ENCODE data around the gene CLN6.

Gene CLN6

DNA sequence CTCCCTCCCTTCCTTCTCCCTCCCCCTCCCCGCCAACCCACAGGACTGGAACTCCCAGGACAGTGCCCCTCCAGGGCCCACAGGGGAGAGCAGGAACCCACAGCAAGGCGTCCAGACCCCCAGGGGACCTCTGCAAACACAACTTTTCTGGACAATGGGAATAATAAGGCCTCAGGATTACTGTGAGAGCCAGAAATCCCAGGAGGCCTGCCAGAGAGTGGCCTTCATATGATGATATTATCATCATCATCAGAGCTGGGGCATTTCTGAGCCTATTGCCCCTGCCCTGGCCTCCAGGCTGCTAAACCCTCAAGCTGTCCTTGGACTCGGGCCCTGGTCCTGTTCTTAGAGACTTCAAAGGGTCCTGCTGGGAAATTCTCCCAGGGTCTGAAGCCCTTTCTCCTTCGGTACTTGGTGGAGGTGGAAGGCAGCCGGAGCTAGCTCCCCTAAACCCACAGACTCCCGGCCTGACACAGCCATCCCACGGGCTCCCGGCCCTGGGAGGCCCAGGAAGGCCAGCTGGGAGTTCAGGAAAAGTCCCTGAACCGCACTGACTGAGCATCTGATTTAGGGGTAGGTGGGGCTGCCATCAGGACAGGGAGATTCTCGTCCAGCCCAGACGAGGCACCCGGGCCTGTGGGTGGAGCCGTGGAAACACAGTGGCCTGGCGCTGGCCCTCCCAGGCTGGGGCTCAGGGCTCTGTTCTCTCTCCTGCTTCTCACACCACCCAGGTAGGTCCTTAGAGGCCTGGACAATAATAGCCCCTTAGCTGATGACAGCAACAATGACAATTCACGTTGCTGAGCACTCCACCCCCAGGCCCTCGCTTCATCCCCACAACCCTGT, 29.3 kb downstream of the CLN6 start:
- Mint-ChIP-seq H3K9me3 (no peaks in the 10 kb centered on the region), H3K36me3 (ENCODE audit: low read depth) (peaks cover 4% of the 10 kb centered on the region), H3K27ac (no peak overlapping the region), H3K4me3 (no peak overlapping the region), H3K27me3 (no peaks in the 10 kb centered on the region), H3K4me1 (no peaks in the 10 kb centered on the region)
- DNase-seq (no peak), ATAC-seq (no peak)

DNA sequence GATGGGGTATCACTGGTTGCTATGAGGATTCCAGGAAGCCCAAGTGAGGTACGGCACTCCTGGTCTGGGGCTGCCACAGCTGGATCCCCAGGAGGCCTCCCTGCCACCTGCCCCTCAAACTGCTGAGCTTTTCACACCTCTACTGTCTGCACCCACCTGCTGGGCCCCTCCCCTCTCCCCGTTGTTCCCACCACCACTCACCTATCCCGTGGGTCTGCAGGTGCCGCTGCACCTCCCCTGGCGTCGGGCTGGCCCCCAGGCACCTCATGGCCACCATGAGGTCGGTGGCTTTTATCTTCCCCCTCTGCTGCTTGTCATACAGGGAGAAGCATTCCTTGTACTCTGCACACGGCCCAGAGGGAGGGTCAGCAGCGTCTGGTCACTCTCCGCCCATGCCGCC, 30.2 kb downstream of the CLN6 start:
- Mint-ChIP-seq H3K4me3 (no peak overlapping the region), H3K4me1 (no peaks in the 10 kb centered on the region)
- no peak for DNase-seq

DNA sequence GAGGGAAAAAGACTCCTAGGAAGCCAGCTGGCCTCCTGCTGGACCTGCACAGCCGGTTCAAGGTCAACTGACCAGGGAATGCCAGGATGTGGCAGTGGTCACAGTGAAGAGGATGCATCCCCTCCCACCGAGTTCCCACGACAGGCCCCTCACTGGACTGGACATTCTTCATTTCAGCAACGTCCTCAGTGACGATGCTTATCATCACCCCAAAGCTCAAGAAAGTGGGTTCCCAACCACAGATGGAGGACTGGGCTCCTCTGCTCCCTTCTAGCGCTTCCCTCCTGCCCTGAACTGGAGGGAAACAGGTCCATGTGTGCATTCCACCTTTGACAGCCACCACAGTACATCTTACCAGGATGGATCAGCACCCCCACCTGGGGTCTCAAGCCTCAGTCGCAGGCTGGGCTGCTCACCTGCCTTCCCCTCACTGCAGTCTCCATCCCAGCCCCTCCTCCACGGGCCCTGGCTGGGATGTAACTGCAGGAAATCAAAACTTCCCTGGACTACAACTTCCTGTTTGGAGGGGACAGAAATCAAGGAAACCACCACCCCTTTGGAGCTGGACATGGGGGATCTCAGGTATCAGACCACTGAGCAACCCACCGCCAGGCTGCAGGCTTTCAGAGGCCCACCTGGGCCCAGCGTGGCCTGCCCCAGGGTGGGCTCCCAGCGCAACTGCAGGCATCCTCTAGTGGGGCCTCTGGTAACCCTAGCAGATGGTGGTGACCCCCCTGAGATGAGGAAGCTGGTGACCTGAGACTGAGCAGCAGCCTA, 31.7 kb downstream of the CLN6 start:
- Mint-ChIP-seq H3K36me3 (ENCODE audit: low read depth) (peaks cover 15% of the 10 kb centered on the region), H3K4me3 (no peak overlapping the region), H3K27me3 (no peaks in the 10 kb centered on the region), H3K4me1 (no peaks in the 10 kb centered on the region), H3K27ac (no peak overlapping the region), H3K9me3 (no peaks in the 10 kb centered on the region)
- DNase-seq (no peak), ATAC-seq (no peak)

More for the DNA sequence above, 30.2 kb downstream of the CLN6 start:
- peak overlapping the region; percentile 52 for H3K27ac Mint-ChIP-seq
- no peak for ATAC-seq
- H3K36me3 Mint-ChIP-seq (ENCODE audit: low read depth), result peaks cover 4% of the 10 kb centered on the region
- H3K9me3 Mint-ChIP-seq, result no peaks in the 10 kb centered on the region
- no peaks in the 10 kb centered on the region for H3K27me3 Mint-ChIP-seq

DNA sequence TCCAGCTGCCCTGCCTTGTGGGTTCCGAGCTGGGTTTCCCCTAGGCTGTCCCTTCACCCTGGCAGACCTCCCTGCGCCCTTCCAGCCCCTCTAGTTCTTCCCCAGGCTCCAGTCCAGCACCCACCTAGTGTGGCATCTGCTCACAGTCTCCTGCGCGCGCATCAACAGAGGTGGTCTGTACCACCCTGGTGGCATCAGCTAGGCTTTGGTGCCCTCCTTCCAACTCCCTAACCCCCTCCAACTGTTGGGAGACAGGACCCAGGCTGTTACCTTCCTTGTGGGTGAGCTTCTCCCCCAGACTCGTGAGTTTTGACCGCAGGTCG, 32.4 kb downstream of the CLN6 start:
- H3K9me3 Mint-ChIP-seq, result no peaks in the 10 kb centered on the region
- H3K4me3 Mint-ChIP-seq, result no peak overlapping the region
- H3K27me3 Mint-ChIP-seq, result no peaks in the 10 kb centered on the region
- no peak overlapping the region for H3K27ac Mint-ChIP-seq
- peaks cover 15% of the 10 kb centered on the region for H3K36me3 Mint-ChIP-seq (ENCODE audit: low read depth)
- DNase-seq (no peak), ATAC-seq (no peak)
- H3K4me1 Mint-ChIP-seq, result no peaks in the 10 kb centered on the region

DNA sequence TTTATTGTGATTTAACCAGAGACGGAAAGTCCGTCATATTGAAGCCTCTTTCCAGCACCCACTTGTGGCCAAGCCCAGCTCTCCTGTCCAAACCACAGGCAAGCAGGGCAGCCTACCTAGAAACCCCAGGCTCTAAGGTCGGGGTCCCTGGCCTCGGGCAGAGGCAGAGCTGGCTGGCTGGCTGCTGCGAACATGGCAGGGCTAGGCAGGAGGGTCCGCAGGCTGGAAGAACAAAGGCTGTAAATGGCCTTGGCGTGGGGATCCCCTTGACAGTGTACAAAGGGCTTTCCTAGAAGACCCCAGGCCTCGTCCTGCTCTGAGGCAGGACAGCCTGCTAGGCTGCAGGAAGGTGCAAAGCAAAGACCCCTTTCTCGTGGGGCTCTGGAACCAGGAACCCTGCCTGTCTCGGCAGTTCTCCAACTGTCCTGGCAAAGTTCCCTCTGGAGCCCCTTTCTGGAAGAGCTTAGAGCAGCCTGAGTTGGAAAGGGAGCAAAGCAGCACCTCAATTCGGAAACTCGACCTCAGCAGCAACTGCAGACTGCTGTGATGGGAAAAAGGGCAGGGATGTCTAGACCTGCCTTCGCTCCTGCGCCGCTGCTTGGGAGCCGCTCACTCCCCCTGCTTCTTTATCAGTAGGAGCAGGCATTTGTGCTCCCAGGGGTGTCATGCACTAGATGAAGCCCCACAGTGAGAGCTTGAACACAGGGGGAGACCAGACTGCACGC, 32.9 kb downstream of the CLN6 start:
- Mint-ChIP-seq H3K9me3 (no peaks in the 10 kb centered on the region), H3K27ac (no peak overlapping the region), H3K4me3 (no peak overlapping the region), H3K36me3 (ENCODE audit: low read depth) (peaks cover 15% of the 10 kb centered on the region), H3K4me1 (no peaks in the 10 kb centered on the region), H3K27me3 (no peaks in the 10 kb centered on the region)
- no peak for ATAC-seq
- DNase-seq, result no peak

DNA sequence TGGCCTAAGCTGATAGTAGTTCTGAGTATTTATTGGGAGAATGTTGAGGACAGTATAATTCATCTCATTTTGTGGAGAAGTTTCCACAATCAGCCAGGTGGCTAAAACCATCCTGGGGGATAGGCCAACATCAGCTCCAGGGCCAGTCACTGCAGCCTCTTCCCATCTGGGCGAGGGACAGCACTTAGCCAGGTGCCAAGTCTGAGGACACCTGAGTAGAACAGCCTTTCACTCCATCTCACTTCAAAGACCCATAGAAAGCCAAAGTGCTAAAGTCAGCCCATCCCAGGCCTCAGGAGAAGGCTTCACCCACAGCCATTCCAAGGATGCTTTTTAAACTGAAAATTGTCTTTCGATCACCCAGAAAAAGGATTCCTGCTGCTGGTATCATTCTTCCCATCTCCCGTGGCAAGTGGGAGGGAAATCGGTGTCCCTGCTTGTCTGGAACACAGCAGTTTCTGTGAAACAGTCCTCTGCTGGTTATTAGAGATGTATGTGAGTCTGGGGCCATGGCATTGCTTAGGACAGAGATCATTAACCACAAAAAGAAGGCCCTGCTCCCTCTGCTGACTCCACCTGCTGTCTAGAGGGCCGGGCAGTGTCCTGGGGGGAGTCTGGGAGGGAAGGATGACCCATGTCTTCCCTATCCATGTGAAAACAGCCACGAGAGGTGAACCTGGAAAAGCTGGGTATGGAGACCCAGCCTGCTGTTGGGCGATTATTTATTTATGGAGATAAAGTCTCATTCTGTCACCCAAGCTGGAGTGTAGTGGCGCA, 34.0 kb downstream of the CLN6 start:
- H3K36me3 Mint-ChIP-seq (ENCODE audit: low read depth), result peaks cover 16% of the 10 kb centered on the region
- ATAC-seq, result no peak
- peak overlapping the region; percentile 34 for H3K27ac Mint-ChIP-seq
- H3K27me3 Mint-ChIP-seq, result no peaks in the 10 kb centered on the region
- no peaks in the 10 kb centered on the region for H3K9me3 Mint-ChIP-seq
- H3K4me1 Mint-ChIP-seq, result no peaks in the 10 kb centered on the region
- H3K4me3 Mint-ChIP-seq, result no peak overlapping the region
- no peak for DNase-seq

DNA sequence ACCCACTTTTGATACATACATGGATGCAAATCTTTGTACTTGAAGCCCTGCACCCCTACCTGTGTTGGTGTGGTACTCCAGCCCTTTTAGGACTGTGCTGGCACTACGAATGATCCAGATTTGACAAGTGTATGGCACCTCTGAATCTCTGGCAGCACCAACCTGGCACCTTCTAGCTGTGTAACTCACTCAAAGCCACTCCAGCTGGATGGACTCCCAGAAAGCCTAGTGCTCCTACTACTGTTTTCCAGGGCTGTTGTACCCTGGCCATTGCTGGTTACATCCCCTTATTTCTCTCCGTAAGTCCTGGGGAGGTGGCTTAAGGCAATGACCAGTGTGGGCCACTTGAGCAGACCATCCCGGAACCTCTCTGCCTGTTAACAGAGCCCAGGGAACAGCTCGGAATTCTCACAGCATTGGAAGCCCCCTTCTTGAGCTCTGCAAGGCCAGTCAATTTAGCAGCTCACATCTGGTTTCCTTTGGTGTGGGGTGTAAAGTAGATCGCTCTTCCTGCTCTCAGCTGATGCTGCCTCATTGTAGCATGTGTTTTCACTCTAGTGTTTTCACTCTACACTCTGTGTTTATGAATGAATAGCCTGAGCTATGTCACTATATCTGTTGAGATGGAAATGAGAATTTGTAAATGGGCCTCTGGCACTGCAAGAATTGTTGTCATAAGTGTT, 36.6 kb downstream of the CLN6 start:
- Mint-ChIP-seq H3K27me3 (no peaks in the 10 kb centered on the region), H3K4me1 (peaks cover 2% of the 10 kb centered on the region), H3K27ac (no peak overlapping the region), H3K4me3 (no peak overlapping the region), H3K36me3 (ENCODE audit: low read depth) (peaks cover 34% of the 10 kb centered on the region), H3K9me3 (no peaks in the 10 kb centered on the region)
- peak; percentile 5 for ATAC-seq
- DNase-seq, result no peak

DNA sequence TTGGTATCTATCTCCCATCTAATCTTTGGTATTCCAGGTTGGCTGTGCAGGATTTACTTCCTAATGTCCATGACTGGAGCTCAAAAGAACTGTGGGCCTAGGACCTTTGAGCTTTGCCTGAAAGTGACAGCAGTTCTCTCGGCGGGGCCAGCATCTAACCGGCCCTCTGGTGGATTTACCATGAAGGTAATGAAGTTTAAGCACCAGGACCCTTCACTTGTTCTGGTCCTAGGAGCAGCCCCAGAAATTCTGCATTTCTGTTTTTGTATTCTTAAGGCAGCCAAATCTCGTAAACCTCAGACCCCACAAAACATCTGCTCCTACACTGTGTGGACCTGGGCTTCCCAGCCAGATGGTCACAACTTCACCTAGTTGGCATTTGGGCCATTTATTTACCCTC, 37.4 kb downstream of the CLN6 start:
- ATAC-seq (no peak), DNase-seq (no peak)
- H3K36me3 Mint-ChIP-seq (ENCODE audit: low read depth), result peaks cover 40% of the 10 kb centered on the region
- H3K27ac Mint-ChIP-seq, result no peak overlapping the region
- H3K4me1 Mint-ChIP-seq, result peaks cover 5% of the 10 kb centered on the region
- H3K27me3 Mint-ChIP-seq, result no peaks in the 10 kb centered on the region
- H3K4me3 Mint-ChIP-seq, result no peak overlapping the region
- no peaks in the 10 kb centered on the region for H3K9me3 Mint-ChIP-seq

DNA sequence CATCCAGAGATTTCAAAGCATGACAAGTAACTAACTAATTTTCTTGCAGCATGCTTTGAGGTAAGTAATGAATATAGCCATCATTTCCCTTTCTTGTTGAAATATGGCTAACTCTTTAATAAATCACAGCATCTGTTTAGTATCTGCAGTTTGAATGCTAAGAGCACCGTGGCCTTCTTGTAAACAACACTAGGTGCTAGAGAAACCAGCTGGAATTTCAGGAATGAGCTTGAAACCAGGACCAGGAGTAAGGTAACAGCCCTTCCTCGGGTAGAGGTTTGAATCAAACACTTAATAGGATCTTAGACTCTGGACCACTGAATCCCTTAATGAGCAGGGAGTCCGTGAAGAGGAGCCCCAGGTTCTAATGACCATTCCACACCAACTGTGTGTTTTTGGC, 38.0 kb downstream of the CLN6 start:
- Mint-ChIP-seq H3K36me3 (ENCODE audit: low read depth) (peaks cover 40% of the 10 kb centered on the region), H3K27ac (no peak overlapping the region), H3K27me3 (no peaks in the 10 kb centered on the region), H3K9me3 (no peaks in the 10 kb centered on the region), H3K4me3 (no peak overlapping the region), H3K4me1 (peaks cover 5% of the 10 kb centered on the region)
- DNase-seq (no peak), ATAC-seq (no peak)

DNA sequence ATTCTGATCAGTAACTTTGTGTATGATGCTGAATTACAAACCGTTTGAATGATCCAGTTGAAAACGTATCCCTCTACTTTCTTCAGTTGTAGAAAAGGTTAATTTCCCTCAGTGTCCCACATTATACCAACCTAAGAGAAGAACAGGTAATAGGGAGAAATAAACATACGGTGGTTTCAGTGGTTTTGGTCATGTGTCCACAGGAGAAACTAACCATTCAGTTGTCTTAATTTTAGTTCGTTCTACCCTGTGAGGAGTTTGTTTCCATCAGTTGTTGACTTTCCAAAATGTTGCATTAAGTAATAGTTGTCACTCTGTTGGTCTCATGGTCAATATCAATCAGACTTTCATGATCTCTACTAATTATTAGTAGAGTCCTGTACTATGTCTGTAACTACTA, 39.5 kb downstream of the CLN6 start:
- DNase-seq (no peak), ATAC-seq (no peak)
- no peaks in the 10 kb centered on the region for H3K27me3 Mint-ChIP-seq
- no peaks in the 10 kb centered on the region for H3K9me3 Mint-ChIP-seq
- H3K27ac Mint-ChIP-seq, result peak overlapping the region; percentile 25
- H3K4me1 Mint-ChIP-seq, result peaks cover 5% of the 10 kb centered on the region
- peaks cover 45% of the 10 kb centered on the region for H3K36me3 Mint-ChIP-seq (ENCODE audit: low read depth)
- no peak overlapping the region for H3K4me3 Mint-ChIP-seq

DNA sequence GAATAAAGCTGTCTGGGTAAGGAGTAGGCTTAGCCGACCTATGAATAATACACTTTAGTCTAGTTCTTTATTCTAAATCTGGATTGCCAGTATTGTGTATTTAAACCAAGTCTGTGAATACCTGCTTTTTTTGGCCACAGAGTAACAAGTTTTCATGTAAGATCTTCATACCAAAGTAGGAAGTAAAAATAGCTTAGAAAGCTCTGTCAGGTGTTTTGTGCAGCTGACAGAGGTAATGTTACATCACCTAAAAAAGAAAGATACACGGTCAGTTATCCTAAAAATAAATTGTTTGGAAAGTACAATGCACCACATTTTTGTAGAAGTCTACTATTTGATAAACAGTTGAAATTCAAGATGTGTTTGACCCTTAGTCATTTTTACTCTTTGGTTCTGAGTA, 40.9 kb downstream of the CLN6 start:
- ATAC-seq, result no peak
- Mint-ChIP-seq H3K4me3 (no peak overlapping the region), H3K27me3 (no peaks in the 10 kb centered on the region), H3K36me3 (ENCODE audit: low read depth) (peaks cover 50% of the 10 kb centered on the region), H3K4me1 (peaks cover 7% of the 10 kb centered on the region), H3K27ac (no peak overlapping the region), H3K9me3 (no peaks in the 10 kb centered on the region)
- no peak for DNase-seq

DNA sequence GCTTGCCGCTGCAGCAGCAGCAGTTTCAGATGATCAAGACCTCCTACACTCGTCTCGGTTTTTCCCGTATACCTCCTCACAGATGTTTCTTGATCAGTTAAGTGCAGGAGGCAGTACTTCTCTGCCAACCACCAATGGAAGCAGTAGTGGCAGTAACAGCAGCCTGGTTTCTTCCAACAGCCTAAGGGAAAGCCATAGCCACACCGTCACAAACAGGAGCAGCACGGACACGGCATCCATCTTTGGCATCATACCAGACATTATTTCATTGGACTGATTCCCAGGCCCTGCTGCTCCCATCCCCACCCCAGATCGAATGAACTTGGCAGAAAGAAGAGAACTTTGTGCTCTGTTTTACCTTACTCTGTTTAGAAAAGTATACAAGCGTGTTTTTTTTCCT, 42.0 kb downstream of the CLN6 start:
- H3K27me3 Mint-ChIP-seq, result no peaks in the 10 kb centered on the region
- no peak overlapping the region for H3K27ac Mint-ChIP-seq
- H3K4me3 Mint-ChIP-seq, result no peak overlapping the region
- H3K4me1 Mint-ChIP-seq, result peaks cover 7% of the 10 kb centered on the region
- no peak for ATAC-seq
- DNase-seq, result no peak
- H3K36me3 Mint-ChIP-seq (ENCODE audit: low read depth), result peaks cover 51% of the 10 kb centered on the region
- no peaks in the 10 kb centered on the region for H3K9me3 Mint-ChIP-seq

DNA sequence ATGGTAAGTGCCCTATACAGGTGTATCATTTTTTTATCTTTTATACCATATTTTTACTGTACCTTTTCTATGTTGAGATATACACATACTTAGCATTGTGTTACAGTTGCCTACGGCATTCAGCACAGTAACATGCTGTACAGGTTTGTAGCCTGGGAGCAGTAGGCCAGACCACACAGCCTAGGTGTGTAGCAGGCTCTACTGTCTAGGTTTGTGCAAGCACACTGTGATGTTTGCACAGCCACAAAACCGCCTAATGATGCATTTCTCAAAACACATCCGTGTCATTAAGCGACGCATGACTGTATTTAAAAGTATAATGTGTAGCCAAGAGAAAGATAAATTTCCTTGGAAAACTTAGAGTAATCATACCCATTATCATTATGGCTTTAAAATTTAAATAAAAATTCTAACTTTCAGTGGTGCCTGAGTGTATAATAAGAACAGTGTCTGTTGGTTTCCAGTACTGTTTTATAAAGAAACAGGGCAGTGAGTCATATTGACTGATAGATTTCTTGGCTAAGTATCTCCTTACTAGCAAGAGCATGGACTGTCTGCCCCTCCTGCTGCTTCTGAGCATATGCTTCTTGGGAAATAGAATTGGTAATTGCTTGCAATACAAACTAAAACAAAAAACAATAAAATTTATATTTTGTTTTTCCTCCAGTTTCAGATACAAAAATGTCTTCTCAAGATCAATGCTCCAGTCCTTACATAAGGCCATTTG, 42.7 kb downstream of the CLN6 start:
- no peak for ATAC-seq
- no peaks in the 10 kb centered on the region for H3K27me3 Mint-ChIP-seq
- H3K9me3 Mint-ChIP-seq, result no peaks in the 10 kb centered on the region
- H3K4me1 Mint-ChIP-seq, result peaks cover 7% of the 10 kb centered on the region
- no peak overlapping the region for H3K4me3 Mint-ChIP-seq
- DNase-seq, result no peak
- H3K27ac Mint-ChIP-seq, result no peak overlapping the region
- H3K36me3 Mint-ChIP-seq (ENCODE audit: low read depth), result peaks cover 51% of the 10 kb centered on the region
